Gastrocnemius medialis (tissue), 4 donors: ENCODE measurements around the gene PAPSS1. TPM values are rescaled to one million over a fixed set of nuclear protein-coding genes. Genes with fewer than 3 reads are reported as not detected.

Experiments
- ATAC-seq, 2 donors: fragments of 150-250 bp; one replicate each; pipeline ENCODE4 v1.9.1; 2016
- DNase-seq, 2 donors: peaks; one replicate each; pipeline ENCODE4 v3.0.0-alpha.2; 2019
- H3K27ac ChIP-seq, 4 donors: fragments of 200-600 bp; sonication (generic); 1 replicate in 1 of 4; 2 replicates in 3 of 4; pipeline ENCODE4 v1.5.1; 2016 to 2018; ENCODE audit warnings: mild to moderate bottlenecking in 2 of 4, moderate library complexity in 1 of 4
- H3K27me3 ChIP-seq, 3 donors: fragments of 200-600 bp; sonication (generic) in 2 of 3; 1 replicate in 1 of 3; 2 replicates in 2 of 3; pipeline versions ENCODE4 v1.5.1 to v1.6.0; 2016 to 2019; ENCODE audit warnings: mild to moderate bottlenecking in 1 of 3, moderate library complexity in 1 of 3
- H3K36me3 ChIP-seq, 2 donors: fragments of 200-600 bp; sonication (generic) in 1 of 2; one replicate each; pipeline ENCODE4 v1.5.1; 2017 to 2018
- H3K4me1 ChIP-seq, 2 donors: fragments of 200-600 bp; sonication (generic) in 1 of 2; one replicate each; pipeline ENCODE4 v1.5.1; 2016 to 2017; ENCODE audit warnings: mild to moderate bottlenecking in 2 of 2
- H3K4me3 ChIP-seq, 4 donors: fragments of 200-600 bp; sonication (generic) in 3 of 4; 1 replicate in 1 of 4; 2 replicates in 3 of 4; pipeline ENCODE4 v1.5.1; 2016 to 2019; ENCODE audit warnings: mild to moderate bottlenecking in 2 of 4
- H3K9me3 ChIP-seq, 3 donors: fragments of 200-600 bp; sonication (generic) in 2 of 3; 1 replicate in 1 of 3; 2 replicates in 2 of 3; pipeline ENCODE4 v1.5.1; 2016 to 2019
- POLR2A ChIP-seq, 2 donors: fragments of 450-650 bp; IDR thresholded peaks; one replicate each; pipeline ENCODE4 v1.6.1; 2017; ENCODE audit warnings: antibody characterized with exemption in 2 of 2, mild to moderate bottlenecking in 2 of 2, moderate library complexity in 2 of 2
- in situ Hi-C, 4 donors: fragments of 200-750 bp; cut with MboI; loops; one replicate each; pipeline versions ENCODE4 v1.15.0 to v1.8.0; 2017; ENCODE audit warnings: low sequenced_read_pairs in 4 of 4
- intact Hi-C: fragments of 100-400 bp; cut with DNase I; formaldehyde crosslinking; loops from one replicate; pipeline ENCODE4 v1.15.1; 2023; ENCODE audit warnings: low total_unique reads
- total RNA-seq, 4 donors: library from RNA; depleted of rRNA; stranded (reverse); fragments of >200 nt; gene quantifications; one replicate each; pipeline versions ENCODE4 v1.1.0 to v1.2.3, GENCODE V29; 2016
- TF ChIP-seq, protein P1 (sequence below), 5 experiments: fragments of 450-650 bp in 3 of 5; fragments of 200-600 bp in 2 of 5; sonication (generic) in 2 of 5; IDR thresholded peaks in 4 of 5; conservative IDR thresholded peaks in 1 of 5; 1 replicate in 4 of 5; 2 replicates in 1 of 5; pipeline ENCODE4 v1.5.1; 2016 to 2019; ENCODE audit warnings: antibody characterized with exemption in 5 of 5, mild to moderate bottlenecking in 3 of 5, moderate library complexity in 3 of 5

The PAPSS1 gene
- total RNA-seq, 4 donors from 2014 or later: 3.7 to 7.0 (median 5.9) TPM

DNA sequence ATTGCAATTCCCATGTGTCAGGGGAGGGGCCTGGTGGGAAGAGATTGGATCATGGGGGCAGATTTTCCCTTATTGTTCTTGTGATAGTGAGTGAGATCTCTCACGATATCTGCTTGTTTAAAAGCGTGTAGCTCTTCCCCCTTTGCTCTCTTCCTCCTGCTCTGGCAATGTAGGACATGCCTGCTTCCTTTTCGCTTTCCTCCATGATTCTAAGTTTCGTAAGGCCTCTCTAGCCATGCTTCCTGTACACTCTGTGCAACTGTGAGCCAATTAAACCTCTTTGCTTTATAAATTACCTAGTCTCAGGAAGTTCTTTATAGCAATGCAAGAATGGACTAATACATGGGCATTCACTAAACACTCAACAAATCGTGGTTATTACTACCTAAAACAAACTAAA, 37.2 kb upstream of the PAPSS1 start:
- in situ Hi-C loops (loop anchor here (5.0 kb wide), 1 partner anchor 155 kb away; no protein-coding TSS in a partner anchor), intact Hi-C loops (loop anchor here (5.0 kb wide), 1 partner anchor 65 kb away; the partner anchor contains the start of gene SGMS2)
- Histone ChIP-seq H3K4me1 (no peaks in the 10 kb centered on the region), H3K36me3 (no peaks in the 10 kb centered on the region), H3K9me3 (no peaks in the 10 kb centered on the region), H3K27me3 (no peaks in the 10 kb centered on the region), H3K27ac (no peak overlapping the region), H3K4me3 (no peak overlapping the region)
- DNase-seq (no peak), ATAC-seq (no peak)
- TF ChIP-seq, protein P1, sequence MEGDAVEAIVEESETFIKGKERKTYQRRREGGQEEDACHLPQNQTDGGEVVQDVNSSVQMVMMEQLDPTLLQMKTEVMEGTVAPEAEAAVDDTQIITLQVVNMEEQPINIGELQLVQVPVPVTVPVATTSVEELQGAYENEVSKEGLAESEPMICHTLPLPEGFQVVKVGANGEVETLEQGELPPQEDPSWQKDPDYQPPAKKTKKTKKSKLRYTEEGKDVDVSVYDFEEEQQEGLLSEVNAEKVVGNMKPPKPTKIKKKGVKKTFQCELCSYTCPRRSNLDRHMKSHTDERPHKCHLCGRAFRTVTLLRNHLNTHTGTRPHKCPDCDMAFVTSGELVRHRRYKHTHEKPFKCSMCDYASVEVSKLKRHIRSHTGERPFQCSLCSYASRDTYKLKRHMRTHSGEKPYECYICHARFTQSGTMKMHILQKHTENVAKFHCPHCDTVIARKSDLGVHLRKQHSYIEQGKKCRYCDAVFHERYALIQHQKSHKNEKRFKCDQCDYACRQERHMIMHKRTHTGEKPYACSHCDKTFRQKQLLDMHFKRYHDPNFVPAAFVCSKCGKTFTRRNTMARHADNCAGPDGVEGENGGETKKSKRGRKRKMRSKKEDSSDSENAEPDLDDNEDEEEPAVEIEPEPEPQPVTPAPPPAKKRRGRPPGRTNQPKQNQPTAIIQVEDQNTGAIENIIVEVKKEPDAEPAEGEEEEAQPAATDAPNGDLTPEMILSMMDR (IDR thresholded peaks at IDR 0.05 in 4 of 5, conservative IDR thresholded peaks at IDR 0.05 in 1 of 5): no peak
- no peak for TF ChIP-seq POLR2A (IDR thresholded peaks at IDR 0.05)

DNA sequence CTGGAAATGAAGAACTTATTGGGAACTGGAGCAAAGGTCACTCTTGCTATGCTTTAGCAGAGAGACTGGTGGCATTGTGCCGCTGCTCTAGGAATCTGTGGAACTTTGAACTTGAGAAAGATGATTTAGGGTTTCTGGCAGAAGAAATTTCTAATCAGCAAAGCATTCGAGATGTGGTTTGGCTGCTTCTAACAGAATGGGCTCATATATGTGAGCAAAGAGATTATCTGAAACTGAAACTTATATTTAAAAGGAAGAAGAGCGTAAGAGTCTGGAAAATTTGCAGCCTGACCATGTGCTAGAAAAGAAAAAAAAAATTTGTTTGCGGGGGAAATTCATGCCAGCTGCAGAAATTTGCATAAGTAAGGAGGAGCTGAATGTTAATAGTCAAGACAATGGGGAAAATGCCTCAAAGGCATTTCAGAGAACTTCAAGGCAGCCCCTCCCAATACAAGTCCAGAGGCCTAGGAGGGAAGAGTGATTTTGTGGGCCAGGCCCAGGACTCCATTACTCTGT, 35.9 kb upstream of the PAPSS1 start:
- DNase-seq: no peak
- Histone ChIP-seq H3K4me1 (no peaks in the 10 kb centered on the region), H3K27me3 (no peaks in the 10 kb centered on the region), H3K4me3 (no peak overlapping the region), H3K9me3 (no peaks in the 10 kb centered on the region), H3K27ac (no peak overlapping the region), H3K36me3 (no peaks in the 10 kb centered on the region)
- in situ Hi-C loops (loop anchor here (5.0 kb wide), 1 partner anchor 156 kb away; no protein-coding TSS in a partner anchor), intact Hi-C loops (loop anchor here (5.0 kb wide), 1 partner anchor 66 kb away; the partner anchor contains the start of gene SGMS2)
- ATAC-seq: no peak
- TF ChIP-seq, protein P1 (IDR thresholded peaks at IDR 0.05 in 4 of 5, conservative IDR thresholded peaks at IDR 0.05 in 1 of 5): no peak
- TF ChIP-seq POLR2A (IDR thresholded peaks at IDR 0.05): no peak

DNA sequence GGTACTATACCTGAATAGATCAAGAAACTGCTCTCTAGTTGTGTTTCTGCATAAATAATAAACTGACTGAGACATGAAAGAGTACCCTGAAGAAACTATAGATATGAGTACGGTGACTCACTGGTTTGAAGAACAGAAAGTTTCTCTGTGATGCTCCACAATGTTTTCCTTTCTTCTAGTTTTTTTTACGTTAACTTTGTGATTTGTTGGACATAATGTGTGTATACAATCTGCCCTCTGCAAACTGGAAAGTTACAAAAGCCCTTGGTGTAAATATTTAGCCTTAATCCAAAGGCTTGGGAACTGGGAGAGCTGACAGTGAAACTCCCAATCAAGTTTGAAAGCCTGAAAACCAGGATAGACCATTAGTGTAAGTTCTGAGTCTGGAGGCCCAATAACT, 31.6 kb upstream of the PAPSS1 start:
- H3K4me3 ChIP-seq: no peak overlapping the region
- no peak for ATAC-seq
- no peak for DNase-seq
- no peaks in the 10 kb centered on the region for H3K4me1 ChIP-seq
- TF ChIP-seq, protein P1 (IDR thresholded peaks at IDR 0.05 in 4 of 5, conservative IDR thresholded peaks at IDR 0.05 in 1 of 5): no peak
- H3K36me3 ChIP-seq: no peaks in the 10 kb centered on the region
- H3K27me3 ChIP-seq: no peaks in the 10 kb centered on the region
- in situ Hi-C loops (no loop called here), intact Hi-C loops (no loop called here)
- H3K27ac ChIP-seq: no peak overlapping the region
- no peaks in the 10 kb centered on the region for H3K9me3 ChIP-seq

DNA sequence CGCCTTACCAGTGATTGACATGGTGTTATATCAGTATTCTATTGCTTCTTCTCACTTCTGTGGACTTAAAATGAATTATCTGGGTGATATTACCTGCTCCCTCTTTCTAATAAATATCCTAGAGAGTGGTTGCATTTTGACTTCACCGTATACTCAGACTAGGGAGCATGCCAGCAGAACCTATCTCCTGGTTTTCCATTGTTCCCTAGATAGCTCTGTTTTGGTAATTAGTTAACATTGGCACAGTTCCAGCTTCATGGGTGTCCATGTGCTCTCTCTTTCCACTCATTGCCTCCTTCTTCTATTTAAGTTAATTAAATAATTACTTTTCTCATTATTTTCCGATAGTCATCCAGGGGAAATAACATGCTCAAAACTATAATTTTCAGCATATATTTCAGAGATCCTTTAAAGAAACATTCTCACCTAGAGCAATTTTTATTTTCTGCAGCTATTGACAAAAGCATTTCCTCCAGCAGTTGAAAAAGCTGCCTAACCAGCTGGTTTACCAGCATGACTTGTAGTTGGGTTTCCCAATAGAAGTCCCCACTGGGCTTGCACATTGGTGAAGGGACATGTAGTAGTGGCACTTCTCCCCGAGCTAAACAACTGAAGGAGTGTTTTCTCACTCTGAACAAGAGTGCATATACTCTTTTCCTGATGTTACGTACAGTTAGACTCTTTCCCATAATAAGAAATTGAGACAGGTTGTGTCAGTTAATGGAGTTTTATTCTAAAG, 27.9 kb upstream of the PAPSS1 start:
- DNase-seq (no peak), ATAC-seq (no peak)
- H3K27ac ChIP-seq: no peak overlapping the region
- TF ChIP-seq, protein P1 (IDR thresholded peaks at IDR 0.05 in 4 of 5, conservative IDR thresholded peaks at IDR 0.05 in 1 of 5): no peak
- no peak for TF ChIP-seq POLR2A (IDR thresholded peaks at IDR 0.05)
- no peaks in the 10 kb centered on the region for H3K9me3 ChIP-seq
- H3K27me3 ChIP-seq: no peaks in the 10 kb centered on the region
- in situ Hi-C loops (no loop called here), intact Hi-C loops (no loop called here)
- no peaks in the 10 kb centered on the region for H3K4me1 ChIP-seq
- H3K4me3 ChIP-seq: no peak overlapping the region
- H3K36me3 ChIP-seq: no peaks in the 10 kb centered on the region
